ENCODE data around the gene GCM1. TPM values are rescaled to one million over a fixed set of nuclear protein-coding genes. Genes with fewer than 3 reads are reported as not detected.
"Not testable (repeated sequence)": the region's sequence is repeated elsewhere in the genome, so short reads cannot be mapped to it uniquely, and the experiment has no call there.

The GCM1 gene
- total RNA-seq, 1 donor from 2014 or later: 0.29 TPM

- H3K36me3 Mint-ChIP-seq (ENCODE audit: low read depth): no peaks in the 10 kb centered on the region
- intact Hi-C loops (cut with micrococcal nuclease): no loop called here
- TF ChIP-seq, protein P1, sequence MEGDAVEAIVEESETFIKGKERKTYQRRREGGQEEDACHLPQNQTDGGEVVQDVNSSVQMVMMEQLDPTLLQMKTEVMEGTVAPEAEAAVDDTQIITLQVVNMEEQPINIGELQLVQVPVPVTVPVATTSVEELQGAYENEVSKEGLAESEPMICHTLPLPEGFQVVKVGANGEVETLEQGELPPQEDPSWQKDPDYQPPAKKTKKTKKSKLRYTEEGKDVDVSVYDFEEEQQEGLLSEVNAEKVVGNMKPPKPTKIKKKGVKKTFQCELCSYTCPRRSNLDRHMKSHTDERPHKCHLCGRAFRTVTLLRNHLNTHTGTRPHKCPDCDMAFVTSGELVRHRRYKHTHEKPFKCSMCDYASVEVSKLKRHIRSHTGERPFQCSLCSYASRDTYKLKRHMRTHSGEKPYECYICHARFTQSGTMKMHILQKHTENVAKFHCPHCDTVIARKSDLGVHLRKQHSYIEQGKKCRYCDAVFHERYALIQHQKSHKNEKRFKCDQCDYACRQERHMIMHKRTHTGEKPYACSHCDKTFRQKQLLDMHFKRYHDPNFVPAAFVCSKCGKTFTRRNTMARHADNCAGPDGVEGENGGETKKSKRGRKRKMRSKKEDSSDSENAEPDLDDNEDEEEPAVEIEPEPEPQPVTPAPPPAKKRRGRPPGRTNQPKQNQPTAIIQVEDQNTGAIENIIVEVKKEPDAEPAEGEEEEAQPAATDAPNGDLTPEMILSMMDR (IDR thresholded peaks at IDR 0.05): no peak
- H3K9me3 Mint-ChIP-seq: no peaks in the 10 kb centered on the region
- no peak for DNase-seq
- no peak overlapping the region for H3K27ac Mint-ChIP-seq
- peaks cover 7% of the 10 kb centered on the region for H3K4me1 Mint-ChIP-seq
- POLR2A ChIA-PET: no interaction called here
- H3K4me3 Mint-ChIP-seq: no peak overlapping the region
- CTCF ChIA-PET: no interaction called here
- ATAC-seq (ENCODE audit: low read depth): no peak
- no peaks in the 10 kb centered on the region for H3K27me3 Mint-ChIP-seq
Measured at GRCh38 chr6:53162606-53163005, 14.0 kb upstream of the GCM1 start.

DNA sequence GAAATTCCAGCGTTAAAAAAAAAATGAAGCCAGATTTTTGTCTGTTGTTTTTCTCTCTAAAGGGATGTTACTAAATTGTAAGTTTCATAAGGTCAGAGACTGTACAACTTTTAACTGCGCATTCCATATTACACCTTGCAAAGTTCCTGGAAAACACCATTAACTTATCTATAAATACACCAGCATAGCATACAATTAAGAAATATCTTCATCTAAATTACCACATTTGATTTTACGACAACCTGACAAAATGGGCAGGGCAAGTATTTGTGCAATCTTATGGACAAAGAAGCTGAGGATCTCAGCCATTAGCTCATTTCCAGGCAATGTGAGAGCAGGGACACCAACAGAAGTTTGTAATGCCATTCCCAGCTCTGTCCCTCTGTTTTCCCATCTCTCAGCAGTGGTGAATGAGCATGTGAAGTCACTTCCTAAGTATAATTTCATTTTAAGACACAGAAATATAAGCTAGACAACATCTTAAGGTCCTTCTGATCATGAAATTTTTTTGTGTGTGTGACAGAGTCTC, 12.9 kb upstream of the GCM1 start:
- Mint-ChIP-seq H3K27me3 (no peaks in the 10 kb centered on the region), H3K4me3 (no peak overlapping the region), H3K9me3 (no peaks in the 10 kb centered on the region), H3K27ac (no peak overlapping the region), H3K4me1 (peaks cover 7% of the 10 kb centered on the region), H3K36me3 (ENCODE audit: low read depth) (no peaks in the 10 kb centered on the region)
- POLR2A ChIA-PET: no interaction called here
- CTCF ChIA-PET: no interaction called here
- DNase-seq: no peak
- intact Hi-C loops (cut with micrococcal nuclease): no loop called here
- TF ChIP-seq, protein P1 (IDR thresholded peaks at IDR 0.05): no peak
- ATAC-seq (ENCODE audit: low read depth): no peak

DNA sequence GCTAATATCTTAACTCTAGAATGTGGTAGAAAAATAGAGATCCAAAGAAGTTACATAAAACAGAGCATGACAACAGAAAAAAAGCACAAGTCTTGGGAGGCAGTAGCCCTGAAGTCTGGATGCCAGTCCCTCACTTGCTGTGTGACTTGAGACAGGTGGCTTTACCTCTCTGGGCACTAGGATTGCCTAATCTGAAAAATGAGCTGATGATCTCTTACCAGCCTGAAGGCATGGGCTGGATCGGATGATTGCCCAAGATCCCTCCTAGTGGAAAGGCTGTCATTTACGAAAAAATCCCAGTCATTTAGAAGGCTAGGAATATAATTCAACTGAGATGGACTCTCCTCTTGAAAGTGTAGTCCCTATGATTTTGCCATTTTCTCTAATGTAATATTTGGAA, 10.9 kb upstream of the GCM1 start:
- no peak for DNase-seq
- no peaks in the 10 kb centered on the region for H3K9me3 Mint-ChIP-seq
- ChIA-PET POLR2A (no interaction called here), CTCF (no interaction called here)
- no peak for ATAC-seq (ENCODE audit: low read depth)
- no peaks in the 10 kb centered on the region for H3K27me3 Mint-ChIP-seq
- intact Hi-C loops (cut with micrococcal nuclease): no loop called here
- TF ChIP-seq, protein P1 (IDR thresholded peaks at IDR 0.05): no peak
- no peak overlapping the region for H3K27ac Mint-ChIP-seq
- H3K4me3 Mint-ChIP-seq: no peak overlapping the region
- H3K4me1 Mint-ChIP-seq: peaks cover 7% of the 10 kb centered on the region
- H3K36me3 Mint-ChIP-seq (ENCODE audit: low read depth): no peaks in the 10 kb centered on the region

DNA sequence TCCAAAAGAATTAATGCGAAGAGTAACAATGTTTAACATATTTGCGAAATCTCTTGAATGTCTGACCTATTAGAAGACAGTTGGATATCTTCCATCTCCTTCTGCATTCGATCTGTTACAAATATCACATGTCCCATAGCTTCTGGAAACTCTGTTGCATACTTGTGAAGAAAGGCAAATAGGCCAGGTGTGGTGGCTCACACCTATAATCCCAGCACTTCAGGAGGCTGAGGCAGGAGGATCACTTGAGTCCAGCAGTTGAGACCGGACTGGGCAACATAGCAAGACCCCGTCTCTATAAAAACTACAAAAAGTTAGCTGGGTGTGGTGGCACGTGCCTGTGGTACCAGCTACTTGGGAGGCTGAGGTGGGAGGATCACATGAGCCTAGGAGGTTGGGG, 9.4 kb upstream of the GCM1 start:
- H3K27ac Mint-ChIP-seq; H3K4me1 Mint-ChIP-seq; DNase-seq; H3K4me3 Mint-ChIP-seq; intact Hi-C loops (cut with micrococcal nuclease); H3K9me3 Mint-ChIP-seq; ATAC-seq (ENCODE audit: low read depth); CTCF ChIA-PET; POLR2A ChIA-PET; H3K36me3 Mint-ChIP-seq (ENCODE audit: low read depth); H3K27me3 Mint-ChIP-seq: not testable (repeated sequence)

GRCh38 chr6:53155279-53155678, 6.6 kb upstream of the GCM1 start:
- H3K4me3 Mint-ChIP-seq; ATAC-seq (ENCODE audit: low read depth); H3K27me3 Mint-ChIP-seq; H3K36me3 Mint-ChIP-seq (ENCODE audit: low read depth); intact Hi-C loops (cut with micrococcal nuclease); H3K4me1 Mint-ChIP-seq; H3K27ac Mint-ChIP-seq; DNase-seq; H3K9me3 Mint-ChIP-seq; POLR2A ChIA-PET: not testable (repeated sequence)
- CTCF ChIA-PET: interaction anchor here (1.1 kb wide), 1 partner anchor 23 kb away, joined by 3 read pairs; no protein-coding TSS in a partner anchor

DNA sequence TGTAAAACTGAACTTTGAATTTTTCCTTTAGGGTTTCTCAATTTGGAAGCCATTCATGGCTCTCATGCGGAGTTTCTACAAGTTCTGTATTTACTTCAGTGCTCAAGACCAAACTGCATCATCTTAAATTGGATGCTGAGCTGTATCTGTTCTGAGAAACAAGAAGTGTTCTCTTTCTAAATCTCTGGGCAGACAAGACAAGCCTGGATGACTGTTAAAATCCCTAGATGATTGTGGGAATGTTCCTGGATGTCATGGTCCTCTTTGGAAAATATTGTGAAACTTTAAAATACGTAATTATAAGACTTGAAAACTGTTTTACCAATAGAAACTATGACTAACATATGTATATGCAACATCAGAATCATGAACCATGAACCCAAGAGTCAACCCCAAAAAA, 6.2 kb upstream of the GCM1 start:
- H3K9me3 Mint-ChIP-seq: no peaks in the 10 kb centered on the region
- no peaks in the 10 kb centered on the region for H3K4me1 Mint-ChIP-seq
- TF ChIP-seq, protein P1 (IDR thresholded peaks at IDR 0.05): no peak
- H3K27me3 Mint-ChIP-seq: no peaks in the 10 kb centered on the region
- intact Hi-C loops (cut with micrococcal nuclease): no loop called here
- H3K4me3 Mint-ChIP-seq: no peak overlapping the region
- ChIA-PET POLR2A (no interaction called here), CTCF (no interaction called here)
- no peak for ATAC-seq (ENCODE audit: low read depth)
- H3K36me3 Mint-ChIP-seq (ENCODE audit: low read depth): no peaks in the 10 kb centered on the region
- DNase-seq: no peak
- no peak overlapping the region for H3K27ac Mint-ChIP-seq
